OCI-LY1 (cell line): ENCODE measurements around the gene UNCX.

Experiments used
- CTCF ChIP-seq: fragments of 200-600 bp; sonication (generic), shearing (Covaris generic); IDR thresholded peaks from 2 replicates; pipeline ENCODE4 v1.5.1; 2017; ENCODE audit warnings: mild to moderate bottlenecking, antibody characterized with exemption, low read length, moderate library complexity, mixed read lengths
- EZH2 ChIP-seq: fragments of 200-600 bp; sonication (generic), shearing (Covaris generic); IDR thresholded peaks from 2 replicates; pipeline ENCODE4 v1.8.0; 2017; ENCODE audit warnings: borderline replicate concordance, mixed run types, mild to moderate bottlenecking, antibody characterized with exemption, low read length, moderate library complexity, mixed read lengths

- TF ChIP-seq CTCF (no peak), EZH2 (no peak)
Measured at GRCh38 chr7:1192171-1192676, 40.4 kb upstream of the UNCX start.
